OCI-LY7 (cell line): ENCODE data around the gene ODF2L.

ENCODE experiments used
- CTCF ChIP-seq: fragments of 200-600 bp; sonication (generic); conservative IDR thresholded peaks from 2 replicates; pipeline ENCODE4 v1.5.1; 2014; ENCODE audit warnings: mild to moderate bottlenecking, antibody characterized with exemption, low read length, moderate library complexity, mixed read lengths
- EZH2phosphoT487 ChIP-seq: fragments of 200-600 bp; sonication (generic); IDR thresholded peaks from 2 replicates; pipeline ENCODE4 v1.6.1; 2018; ENCODE audit warnings: low read depth, borderline replicate concordance, mild to moderate bottlenecking, mixed run types, antibody characterized with exemption, low read length, moderate library complexity, mixed read lengths

- TF ChIP-seq CTCF (no peak), EZH2phosphoT487 (no peak)
These were observed 27.8 kb upstream of the ODF2L start, which contains the start of gene CLCA2 for GRCh38 chr1:86423873-86424272.
